Esophagus squamous epithelium (tissue), 5 donors: ENCODE measurements around the gene RNF150. TPM values are rescaled to one million over a fixed set of nuclear protein-coding genes. Genes with fewer than 3 reads are reported as not detected.

ENCODE experiments used
- DNase-seq: peaks from one replicate; lab custom pipeline; 2025; lab: John Stamatoyannopoulos, UW
- H3K27ac ChIP-seq, 4 donors: fragments of 200-600 bp; sonication (generic); one replicate each; pipeline ENCODE4 v1.5.1; 2016 to 2019; ENCODE audit warnings: mild to moderate bottlenecking in 1 of 4
- H3K27me3 ChIP-seq, 4 donors: fragments of 200-600 bp; sonication (generic); 1 replicate in 3 of 4; 2 replicates in 1 of 4; pipeline versions ENCODE4 v1.5.1 to v1.6.0; 2017 to 2021; ENCODE audit warnings: antibody characterized with exemption in 1 of 4
- H3K36me3 ChIP-seq, 3 donors: fragments of 200-600 bp; sonication (generic); one replicate each; pipeline ENCODE4 v1.5.1; 2016 to 2019
- H3K4me1 ChIP-seq, 3 donors: fragments of 200-600 bp; sonication (generic); one replicate each; pipeline ENCODE4 v1.5.1; 2017 to 2019
- H3K4me3 ChIP-seq, 4 donors: fragments of 200-600 bp; sonication (generic); 1 replicate in 3 of 4; 2 replicates in 1 of 4; pipeline ENCODE4 v1.5.1; 2016 to 2019; ENCODE audit warnings: mild to moderate bottlenecking in 2 of 4, moderate library complexity in 1 of 4
- H3K9me3 ChIP-seq, 3 donors: fragments of 200-600 bp; sonication (generic); one replicate each; pipeline ENCODE4 v1.5.1; 2016 to 2019
- POLR2A ChIP-seq, 4 donors: fragments of 450-650 bp; IDR thresholded peaks; one replicate each; pipeline ENCODE4 v1.6.1; 2017; ENCODE audit warnings: antibody characterized with exemption in 4 of 4, mild to moderate bottlenecking in 4 of 4, moderate library complexity in 3 of 4
- whole genome bisulfite sequencing, 2 donors: methylation state at CpG; one replicate each; pipeline ENCODE4 v1.1.5; 2018; 5-methylcytosine and 5-hydroxymethylcytosine counted together
- intact Hi-C: fragments of 100-400 bp; cut with DNase I; formaldehyde crosslinking; loops from one replicate; pipeline ENCODE4 v1.15.0; 2022
- total RNA-seq, 4 donors: library from RNA; depleted of rRNA; stranded (reverse); fragments of >200 nt; gene quantifications; one replicate each; pipeline ENCODE4 v1.1.0, GENCODE V29; 2016
- TF ChIP-seq, protein P1 (sequence below), 6 experiments: fragments of 450-650 bp in 4 of 6; fragments of 200-600 bp in 2 of 6; sonication (generic) in 2 of 6; IDR thresholded peaks; one replicate each; pipeline ENCODE4 v1.5.1; 2016 to 2019; ENCODE audit warnings: antibody characterized with exemption in 6 of 6, mild to moderate bottlenecking in 4 of 6, moderate library complexity in 4 of 6
- donor health status: DM: yes; HTN: yes; CAD: no.

The RNF150 gene
- total RNA-seq, 4 donors from 2014 or later = 0.23 to 6.7 (median 4.5) TPM

DNA sequence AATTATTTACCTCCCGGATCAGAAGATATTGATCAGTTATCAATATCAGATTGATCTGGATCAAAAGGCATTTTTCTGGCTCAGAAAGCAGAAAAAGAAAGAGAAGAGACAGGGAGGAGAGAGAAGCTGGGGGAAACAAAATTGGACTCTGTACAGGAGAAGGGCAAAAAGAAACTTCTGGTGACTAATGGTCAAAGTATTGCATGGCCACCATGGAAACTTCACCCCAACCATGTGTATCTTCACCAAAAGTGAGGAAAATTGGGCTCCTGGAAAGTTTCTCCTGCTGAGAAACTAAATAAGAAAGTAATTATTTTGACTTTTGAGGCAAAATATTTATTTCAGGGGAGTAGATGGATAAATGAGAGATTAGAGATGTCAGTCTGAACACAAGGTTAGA, 33.9 kb downstream of the RNF150 start:
- H3K36me3 ChIP-seq = no peaks in the 10 kb centered on the region
- H3K27me3 ChIP-seq = no peaks in the 10 kb centered on the region
- no peak overlapping the region for H3K4me3 ChIP-seq
- H3K4me1 ChIP-seq = peaks cover 0 to 5% (median 0%) of the 10 kb centered on the region in 3 donors
- no peaks in the 10 kb centered on the region for H3K9me3 ChIP-seq
- TF ChIP-seq, protein P1, sequence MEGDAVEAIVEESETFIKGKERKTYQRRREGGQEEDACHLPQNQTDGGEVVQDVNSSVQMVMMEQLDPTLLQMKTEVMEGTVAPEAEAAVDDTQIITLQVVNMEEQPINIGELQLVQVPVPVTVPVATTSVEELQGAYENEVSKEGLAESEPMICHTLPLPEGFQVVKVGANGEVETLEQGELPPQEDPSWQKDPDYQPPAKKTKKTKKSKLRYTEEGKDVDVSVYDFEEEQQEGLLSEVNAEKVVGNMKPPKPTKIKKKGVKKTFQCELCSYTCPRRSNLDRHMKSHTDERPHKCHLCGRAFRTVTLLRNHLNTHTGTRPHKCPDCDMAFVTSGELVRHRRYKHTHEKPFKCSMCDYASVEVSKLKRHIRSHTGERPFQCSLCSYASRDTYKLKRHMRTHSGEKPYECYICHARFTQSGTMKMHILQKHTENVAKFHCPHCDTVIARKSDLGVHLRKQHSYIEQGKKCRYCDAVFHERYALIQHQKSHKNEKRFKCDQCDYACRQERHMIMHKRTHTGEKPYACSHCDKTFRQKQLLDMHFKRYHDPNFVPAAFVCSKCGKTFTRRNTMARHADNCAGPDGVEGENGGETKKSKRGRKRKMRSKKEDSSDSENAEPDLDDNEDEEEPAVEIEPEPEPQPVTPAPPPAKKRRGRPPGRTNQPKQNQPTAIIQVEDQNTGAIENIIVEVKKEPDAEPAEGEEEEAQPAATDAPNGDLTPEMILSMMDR (IDR thresholded peaks at IDR 0.05) = no peak
- TF ChIP-seq POLR2A (IDR thresholded peaks at IDR 0.05) = no peak
- intact Hi-C loops = no loop called here
- no peak overlapping the region for H3K27ac ChIP-seq
- WGBS, 2 donors = 76 to 100% methylated on average over 1 of the region's 1 CpG
- no peak for DNase-seq

DNA sequence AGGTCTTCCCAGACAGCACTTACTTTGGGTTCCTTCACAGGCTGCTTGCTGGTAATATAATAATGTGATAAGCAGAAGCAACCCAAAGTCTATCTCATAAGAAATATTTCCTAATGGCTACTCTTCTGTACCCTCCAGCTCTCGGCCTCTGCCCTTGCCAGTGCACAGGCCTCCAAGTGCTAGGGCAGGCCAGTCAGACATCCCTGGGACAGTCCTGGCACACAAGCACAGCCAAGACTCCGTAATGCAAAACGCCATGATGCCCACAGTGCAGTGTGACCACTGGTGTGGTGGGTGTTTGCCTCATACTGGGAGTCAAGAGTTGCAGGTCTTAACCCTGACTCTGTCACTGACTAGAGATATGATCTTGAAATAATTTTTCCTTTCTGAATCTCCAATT, 35.1 kb downstream of the RNF150 start:
- H3K36me3 ChIP-seq = no peaks in the 10 kb centered on the region
- no peak for TF ChIP-seq POLR2A (IDR thresholded peaks at IDR 0.05)
- TF ChIP-seq, protein P1 (IDR thresholded peaks at IDR 0.05) = no peak
- 80 to 89% methylated on average over 3 of the region's 3 CpGs for WGBS, 2 donors

DNA sequence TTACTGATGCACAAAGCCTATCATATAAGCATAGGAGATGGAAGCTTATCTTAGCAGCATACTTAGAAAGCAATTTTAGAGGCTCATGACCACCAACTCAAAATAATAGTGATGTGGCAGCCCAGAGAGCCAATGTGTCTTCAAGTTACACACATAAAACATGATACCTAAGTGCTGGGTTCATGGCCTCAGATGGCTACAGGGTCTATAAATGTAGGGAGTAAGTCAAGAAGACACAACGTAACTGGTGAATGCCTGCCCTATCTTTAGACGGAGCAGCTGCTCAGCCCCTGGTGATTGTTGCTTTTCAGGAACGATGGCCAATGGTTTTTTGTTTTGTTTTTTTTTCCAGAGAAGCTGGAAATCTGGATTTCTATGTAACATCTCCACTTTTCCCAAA, 42.8 kb downstream of the RNF150 start:
- DNase-seq = no peak
- Histone ChIP-seq H3K36me3 (no peaks in the 10 kb centered on the region), H3K9me3 (no peaks in the 10 kb centered on the region), H3K4me1 (no peaks in the 10 kb centered on the region), H3K27ac (no peak overlapping the region), H3K4me3 (no peak overlapping the region), H3K27me3 (no peaks in the 10 kb centered on the region)
- intact Hi-C loops = no loop called here
- 43 to 56% methylated on average over 3 of the region's 3 CpGs for WGBS, 2 donors
- TF ChIP-seq, protein P1 (IDR thresholded peaks at IDR 0.05) = no peak
- no peak for TF ChIP-seq POLR2A (IDR thresholded peaks at IDR 0.05)

More for the DNA sequence above, 35.1 kb downstream of the RNF150 start:
- H3K4me1 ChIP-seq = peaks cover 0 to 5% (median 0%) of the 10 kb centered on the region in 3 donors
- no peaks in the 10 kb centered on the region for H3K9me3 ChIP-seq
- no peaks in the 10 kb centered on the region for H3K27me3 ChIP-seq
- intact Hi-C loops = no loop called here
- DNase-seq = no peak
- H3K4me3 ChIP-seq = no peak overlapping the region
- H3K27ac ChIP-seq = no peak overlapping the region

DNA sequence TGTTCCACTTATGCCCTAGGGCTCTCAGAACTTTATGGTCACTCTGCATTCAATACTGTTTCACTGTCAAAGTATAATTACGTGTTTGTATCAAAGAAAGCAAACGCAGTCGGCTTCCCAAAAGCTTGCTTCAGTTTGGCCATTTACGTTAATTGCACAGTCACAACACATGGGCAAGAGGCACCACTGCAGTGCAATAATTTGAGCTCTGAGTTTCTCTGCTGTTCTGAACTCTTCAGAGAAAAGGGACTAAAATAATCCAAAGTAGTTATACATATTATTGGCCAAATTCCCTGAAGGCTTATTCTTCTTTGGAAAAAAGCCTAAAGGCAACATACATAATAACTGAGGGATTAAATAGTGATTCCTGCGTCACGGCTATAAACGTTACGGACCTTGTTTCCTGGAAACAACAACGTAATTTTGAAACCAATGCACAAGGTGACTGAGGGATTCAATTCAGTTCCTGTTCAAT, 51.3 kb downstream of the RNF150 start:
- Histone ChIP-seq H3K4me1 (peaks cover 0 to 8% (median 2%) of the 10 kb centered on the region in 3 donors), H3K27ac (peak overlapping the region in 2 of 4 donors; percentile 9 to 31), H3K9me3 (no peaks in the 10 kb centered on the region), H3K27me3 (no peaks in the 10 kb centered on the region), H3K36me3 (no peaks in the 10 kb centered on the region), H3K4me3 (peak overlapping the region in 3 of 4 donors; percentile 14 to 54 (median 23))
- intact Hi-C loops = no loop called here
- TF ChIP-seq POLR2A (IDR thresholded peaks at IDR 0.05) = no peak
- TF ChIP-seq, protein P1 (IDR thresholded peaks at IDR 0.05) = no peak
- DNase-seq = no peak
- WGBS, 2 donors = 29 to 30% methylated on average over 9 of the region's 9 CpGs

DNA sequence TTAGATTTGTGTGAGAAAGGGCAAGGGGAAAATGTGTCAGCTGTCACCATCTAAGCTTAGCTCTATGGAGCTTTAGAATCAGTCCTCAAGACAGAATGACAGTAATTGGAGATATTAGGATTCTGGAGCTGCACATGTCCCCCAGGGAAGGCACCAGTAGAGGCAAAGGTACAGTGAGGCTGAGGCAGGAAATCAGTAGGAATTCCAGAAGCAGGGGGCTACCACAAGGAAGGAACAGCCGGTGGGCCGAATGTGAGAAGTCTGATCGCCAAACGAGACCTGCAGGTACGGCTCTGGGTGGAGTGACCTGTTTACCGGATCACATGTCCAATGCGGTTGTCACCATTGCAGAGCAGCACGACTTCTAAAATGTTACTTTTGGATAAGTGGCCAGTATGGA, 52.6 kb downstream of the RNF150 start:
- Histone ChIP-seq H3K27ac (peak overlapping the region in 1 of 4 donors; percentile 9), H3K4me3 (no peak overlapping the region), H3K4me1 (peaks cover 0 to 8% (median 2%) of the 10 kb centered on the region in 3 donors), H3K27me3 (no peaks in the 10 kb centered on the region), H3K9me3 (no peaks in the 10 kb centered on the region), H3K36me3 (no peaks in the 10 kb centered on the region)
- no peak for DNase-seq
- intact Hi-C loops = no loop called here
- 83 to 89% methylated on average over 8 of the region's 8 CpGs for WGBS, 2 donors
- TF ChIP-seq, protein P1 (IDR thresholded peaks at IDR 0.05) = no peak
- TF ChIP-seq POLR2A (IDR thresholded peaks at IDR 0.05) = no peak
